ACC112 (cell line): ENCODE measurements around the gene NAT16.

Experiments used
- H2AFZ ChIP-seq: fragments of 200-600 bp; sonication (generic); one replicate; pipeline ENCODE4 v1.6.0; 2017; ENCODE audit warnings: antibody characterized with exemption, low read length; ENCODE audit not compliant: unreplicated experiment
- H3K27ac ChIP-seq: fragments of 200-600 bp; sonication (generic); 2 replicates; pipeline ENCODE4 v1.5.1; 2014; ENCODE audit warnings: low read depth, mild to moderate bottlenecking, antibody characterized with exemption, low read length, moderate library complexity
- H3K27me3 ChIP-seq: fragments of 200-600 bp; sonication (generic); 2 replicates; pipeline ENCODE4 v1.6.1; 2014; ENCODE audit warnings: mild to moderate bottlenecking, antibody characterized with exemption, low read length, moderate library complexity, mixed read lengths; ENCODE audit not compliant: insufficient read depth
- H3K36me3 ChIP-seq: fragments of 200-600 bp; sonication (generic); 2 replicates; pipeline ENCODE4 v1.6.1; 2016; ENCODE audit warnings: mild to moderate bottlenecking, antibody characterized with exemption, low read length, moderate library complexity, mixed read lengths; ENCODE audit not compliant: insufficient read depth
- H3K4me1 ChIP-seq: fragments of 200-600 bp; sonication (generic); one replicate; pipeline ENCODE4 v1.6.1; 2016; ENCODE audit warnings: low read length, mixed read lengths; ENCODE audit not compliant: insufficient read depth, unreplicated experiment, control insufficient read depth
- H3K4me3 ChIP-seq: fragments of 200-600 bp; sonication (generic); 2 replicates; pipeline ENCODE4 v1.5.1; 2014; ENCODE audit warnings: mild to moderate bottlenecking, low read depth, low read length
- H3K79me2 ChIP-seq: fragments of 200-600 bp; sonication (generic); one replicate; pipeline ENCODE4 v1.6.0; 2016; ENCODE audit warnings: low read length; ENCODE audit not compliant: control insufficient read depth, unreplicated experiment, insufficient read depth

The NAT16 gene

DNA sequence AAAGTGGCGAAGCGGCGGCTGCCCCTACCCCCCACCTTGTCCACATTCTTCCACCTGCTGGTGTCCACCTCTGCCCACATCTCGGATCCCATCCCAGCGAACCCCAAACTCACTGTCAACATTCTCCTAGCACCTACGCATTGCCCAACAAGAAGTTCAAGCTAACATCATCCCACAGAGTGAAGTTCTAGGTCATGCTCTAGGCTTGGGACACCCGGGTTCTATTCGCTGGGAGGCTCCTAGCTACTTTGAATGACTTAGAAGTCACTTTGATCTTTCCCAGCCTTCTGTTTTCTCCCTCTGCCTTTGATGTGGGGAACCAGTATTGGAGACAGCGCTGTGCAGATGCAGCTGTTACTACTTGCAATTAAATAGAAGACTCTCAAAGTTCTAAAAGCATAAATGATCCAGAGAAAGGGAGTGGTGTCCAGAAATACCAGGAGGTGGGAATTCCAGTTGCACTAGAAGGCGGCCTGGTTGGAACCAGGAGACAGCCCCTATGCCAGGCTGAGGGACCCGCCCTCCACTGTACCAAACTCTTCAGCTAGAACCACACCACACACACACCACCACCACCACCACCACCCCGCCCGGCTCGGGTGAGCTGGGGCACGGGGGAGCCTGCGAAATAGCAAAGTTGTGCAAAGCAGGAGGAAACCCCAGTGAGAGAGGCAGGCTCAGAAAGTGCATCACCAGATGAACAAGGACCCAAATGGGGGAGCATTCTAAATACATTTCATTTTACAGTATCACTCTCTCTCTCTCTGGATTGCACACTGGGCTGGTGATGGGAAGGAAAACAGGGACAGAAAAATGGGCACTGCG lies 9.3 kb downstream of the NAT16 start:
- Histone ChIP-seq H3K4me3 (no peak overlapping the region), H3K27me3 (peaks cover 73% of the 10 kb centered on the region), H3K4me1 (peaks cover 52% of the 10 kb centered on the region), H3K79me2 (no peaks in the 10 kb centered on the region), H2AFZ (no peak overlapping the region), H3K27ac (no peak overlapping the region), H3K36me3 (no peaks in the 10 kb centered on the region)

DNA sequence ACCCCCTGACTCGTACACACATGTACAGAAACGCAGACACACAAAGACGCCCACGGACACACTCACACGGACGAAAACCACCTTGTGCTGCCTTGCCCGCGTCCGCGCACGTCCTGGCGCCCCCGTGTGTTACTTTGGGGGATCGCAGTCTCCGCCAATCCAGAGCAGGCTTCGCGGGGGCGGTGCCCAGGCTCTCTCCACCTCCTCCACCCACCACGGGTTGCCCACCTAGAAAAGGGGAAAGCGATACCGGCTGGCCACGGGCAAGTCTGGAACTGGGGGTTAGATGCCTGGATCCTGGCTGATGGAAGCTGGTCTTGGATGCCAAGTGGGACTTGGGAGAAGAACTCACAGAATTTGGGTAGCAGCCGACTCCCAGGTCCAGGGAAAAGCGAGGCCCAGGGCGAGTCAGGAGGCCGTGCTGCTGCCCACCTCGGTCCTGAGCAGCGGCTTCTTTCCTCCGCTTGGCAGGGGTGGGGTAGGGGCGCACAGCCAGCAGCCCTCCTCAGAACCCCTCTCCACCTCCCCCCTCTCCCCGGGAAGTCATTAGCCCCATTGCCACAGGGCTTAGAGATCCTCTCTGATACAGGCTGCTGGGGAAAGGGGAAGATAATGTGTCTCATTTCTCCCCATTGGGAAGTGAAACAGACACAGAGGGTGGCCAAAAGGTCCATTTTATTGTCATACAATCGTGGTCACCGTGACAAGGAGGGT lies 10.1 kb downstream of the NAT16 start:
- Histone ChIP-seq H3K4me1 (peaks cover 57% of the 10 kb centered on the region), H2AFZ (peak overlapping the region; percentile 17), H3K4me3 (peak overlapping the region; percentile 60), H3K27me3 (peaks cover 71% of the 10 kb centered on the region), H3K79me2 (no peaks in the 10 kb centered on the region), H3K27ac (no peak overlapping the region), H3K36me3 (no peaks in the 10 kb centered on the region)

DNA sequence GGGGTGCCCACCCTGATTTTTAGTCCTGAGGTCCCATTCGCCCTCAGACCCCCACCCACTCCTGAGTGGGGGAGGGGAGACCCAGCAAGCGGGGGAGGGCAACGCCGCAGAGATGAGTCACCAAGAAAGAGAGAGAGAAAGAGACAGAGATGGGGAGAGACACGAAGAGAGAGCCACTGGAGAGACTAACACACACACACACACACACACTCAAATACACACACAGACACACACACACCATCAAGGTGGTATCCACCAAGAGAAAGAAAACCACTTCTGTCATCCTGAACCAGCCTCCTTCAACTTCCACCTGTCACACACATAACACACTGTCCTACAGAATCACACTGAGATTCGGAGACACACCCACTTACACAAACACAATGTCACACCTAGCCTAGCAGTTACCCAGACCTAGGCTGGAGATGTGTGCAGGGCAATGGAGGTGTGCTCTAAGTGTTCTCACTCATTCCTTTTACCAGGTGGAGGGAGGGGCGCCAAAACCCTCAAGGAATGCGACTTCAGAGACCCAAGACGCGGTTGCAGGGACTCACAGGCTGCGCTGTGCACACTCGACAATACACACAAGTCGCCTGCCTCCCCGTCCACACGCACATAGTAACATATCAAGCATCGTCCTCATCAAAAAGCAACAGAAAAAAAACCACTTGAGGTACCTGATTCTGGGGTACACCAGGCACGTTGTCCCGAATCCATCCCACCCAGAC lies 10.8 kb downstream of the NAT16 start:
- Histone ChIP-seq H3K36me3 (no peaks in the 10 kb centered on the region), H3K27ac (no peak overlapping the region; the same call in 1 of the 2 replicates), H3K4me3 (peak overlapping the region; percentile 60), H3K27me3 (peaks cover 71% of the 10 kb centered on the region), H2AFZ (peak overlapping the region; percentile 17), H3K4me1 (peaks cover 62% of the 10 kb centered on the region), H3K79me2 (no peaks in the 10 kb centered on the region)

DNA sequence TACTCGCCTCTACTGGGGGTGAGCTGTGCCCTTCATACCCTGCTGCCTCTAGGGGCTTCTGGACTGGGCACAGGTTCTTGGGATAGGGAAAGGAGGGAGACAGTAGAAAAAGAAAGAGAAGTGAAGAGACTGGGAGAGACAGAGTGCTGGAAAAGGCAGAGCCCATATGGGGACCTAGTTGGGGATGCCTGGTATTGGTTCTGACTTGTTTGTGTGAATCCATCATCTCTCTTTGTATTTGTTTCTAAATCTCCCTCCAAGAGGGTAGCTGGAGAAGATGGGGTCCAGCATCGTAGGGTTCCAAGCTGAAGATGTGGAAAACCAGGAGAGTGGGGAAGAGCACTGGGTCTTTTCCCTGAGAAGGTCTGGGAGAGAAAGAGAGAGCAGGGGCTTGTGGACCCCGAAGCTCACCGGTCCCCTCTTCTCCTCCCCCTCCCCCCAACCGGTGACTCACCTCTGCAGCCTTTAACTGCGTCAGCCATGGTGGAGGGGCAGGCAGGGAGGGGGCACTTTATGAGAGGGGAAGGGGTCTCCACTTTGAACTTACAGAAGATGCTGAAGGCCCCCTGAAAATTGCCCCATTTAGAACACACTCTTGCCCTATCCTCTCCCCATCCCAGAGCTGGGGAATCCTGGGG lies 11.6 kb downstream of the NAT16 start:
- H3K27ac ChIP-seq: no peak overlapping the region; the same call in 1 of the 2 replicates
- no peak overlapping the region for H2AFZ ChIP-seq
- peaks cover 62% of the 10 kb centered on the region for H3K4me1 ChIP-seq
- H3K36me3 ChIP-seq: no peaks in the 10 kb centered on the region
- H3K79me2 ChIP-seq: no peaks in the 10 kb centered on the region
- peaks cover 68% of the 10 kb centered on the region for H3K27me3 ChIP-seq
- H3K4me3 ChIP-seq: peak overlapping the region; percentile 60

DNA sequence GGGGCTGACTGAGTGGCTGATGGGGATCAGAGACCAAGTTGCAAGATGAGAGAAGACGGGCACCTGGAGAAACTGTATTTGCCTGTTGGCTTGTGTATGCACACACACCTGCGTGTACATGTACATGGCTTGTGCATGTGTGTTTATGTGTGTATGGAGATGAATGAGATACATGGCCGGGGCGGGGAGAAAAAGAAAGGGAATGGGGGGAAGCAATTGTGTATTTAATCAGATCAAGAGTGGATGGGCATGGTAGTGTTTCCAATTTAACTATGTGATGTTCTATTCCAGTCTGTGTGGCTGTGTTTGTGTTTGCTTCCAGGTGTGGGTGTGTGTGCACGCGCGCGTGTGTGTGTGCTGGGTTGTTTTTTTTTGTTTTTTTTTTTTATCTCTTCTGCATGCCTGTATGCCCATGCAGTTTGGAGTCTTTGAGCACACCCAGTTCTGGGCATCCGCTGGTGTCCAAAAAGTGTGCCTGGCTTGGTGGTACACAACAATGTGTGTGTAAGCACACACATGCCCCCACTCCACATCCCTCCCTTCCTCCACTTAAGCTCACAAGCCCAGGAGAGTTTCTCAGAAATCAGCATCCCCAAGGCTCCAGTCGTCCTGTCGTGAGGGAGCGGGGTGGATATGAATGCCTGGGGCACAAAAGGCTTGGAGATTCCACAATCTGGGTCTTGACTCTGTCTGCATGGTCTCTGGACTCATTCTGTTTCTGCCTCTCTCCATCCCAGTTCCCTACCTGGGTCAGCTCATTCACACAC lies 12.3 kb downstream of the NAT16 start:
- Histone ChIP-seq H3K4me1 (peaks cover 58% of the 10 kb centered on the region), H3K4me3 (peak overlapping the region; percentile 58), H3K27me3 (peaks cover 63% of the 10 kb centered on the region), H3K79me2 (no peaks in the 10 kb centered on the region), H3K27ac (no peak overlapping the region; the same call in 1 of the 2 replicates), H2AFZ (no peak overlapping the region), H3K36me3 (no peaks in the 10 kb centered on the region)

DNA sequence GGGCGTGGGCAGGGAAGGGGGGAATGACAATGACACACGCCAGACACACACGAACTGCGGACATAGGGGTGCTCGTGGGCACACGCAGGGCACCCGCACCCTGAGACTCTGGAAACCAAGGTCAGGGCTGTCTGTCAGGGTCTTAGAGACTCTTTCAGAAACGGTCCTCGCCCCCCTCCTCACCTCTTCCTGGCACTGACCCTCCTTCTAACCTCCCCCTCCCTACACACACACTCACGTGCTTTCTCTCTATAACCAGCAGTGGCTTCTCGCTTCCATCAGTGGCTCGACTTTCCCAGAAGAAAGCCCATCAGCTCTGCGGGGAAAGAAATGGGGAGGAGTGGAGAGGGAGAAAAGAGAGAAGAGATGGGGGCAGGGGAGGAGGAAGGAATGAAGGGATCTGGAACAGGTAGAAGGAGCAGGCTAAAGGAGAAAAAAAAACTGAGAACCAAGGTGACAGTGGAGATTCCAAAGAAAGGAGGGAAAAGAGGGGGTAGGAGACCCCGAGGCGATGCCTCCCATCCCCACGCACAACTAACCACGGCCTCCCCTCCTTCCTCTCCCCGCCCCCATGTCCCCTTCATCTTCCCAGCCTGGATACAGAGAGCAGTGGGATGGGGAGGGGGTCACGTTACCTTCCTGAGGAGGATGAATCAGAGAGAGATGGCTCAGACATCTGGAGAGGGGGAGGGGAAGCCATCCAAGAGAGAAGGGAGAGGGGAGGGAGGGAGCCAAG lies 13.0 kb downstream of the NAT16 start:
- Histone ChIP-seq H2AFZ (no peak overlapping the region), H3K36me3 (no peaks in the 10 kb centered on the region), H3K27me3 (peaks cover 55% of the 10 kb centered on the region), H3K27ac (no peak overlapping the region; the same call in 1 of the 2 replicates), H3K4me3 (peak overlapping the region; percentile 58), H3K79me2 (no peaks in the 10 kb centered on the region), H3K4me1 (peaks cover 53% of the 10 kb centered on the region)

DNA sequence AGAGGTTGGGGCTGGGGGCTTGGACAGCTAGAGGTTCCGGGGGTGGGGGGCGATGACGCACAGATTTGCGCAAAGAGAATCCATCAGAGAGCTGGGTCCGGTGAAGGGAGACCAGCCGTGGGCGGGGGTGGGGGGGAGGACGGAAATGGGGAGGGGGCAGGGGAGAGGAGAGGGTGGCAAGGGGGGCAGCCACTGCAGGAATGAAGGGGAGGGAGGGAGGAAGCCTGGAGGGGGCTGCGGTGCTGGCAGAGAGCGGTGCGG lies 13.5 kb downstream of the NAT16 start:
- Histone ChIP-seq H3K27me3 (peaks cover 50% of the 10 kb centered on the region), H3K79me2 (no peaks in the 10 kb centered on the region), H3K4me3 (peak overlapping the region; percentile 78), H3K36me3 (no peaks in the 10 kb centered on the region), H2AFZ (no peak overlapping the region), H3K27ac (no peak overlapping the region), H3K4me1 (peaks cover 53% of the 10 kb centered on the region)

DNA sequence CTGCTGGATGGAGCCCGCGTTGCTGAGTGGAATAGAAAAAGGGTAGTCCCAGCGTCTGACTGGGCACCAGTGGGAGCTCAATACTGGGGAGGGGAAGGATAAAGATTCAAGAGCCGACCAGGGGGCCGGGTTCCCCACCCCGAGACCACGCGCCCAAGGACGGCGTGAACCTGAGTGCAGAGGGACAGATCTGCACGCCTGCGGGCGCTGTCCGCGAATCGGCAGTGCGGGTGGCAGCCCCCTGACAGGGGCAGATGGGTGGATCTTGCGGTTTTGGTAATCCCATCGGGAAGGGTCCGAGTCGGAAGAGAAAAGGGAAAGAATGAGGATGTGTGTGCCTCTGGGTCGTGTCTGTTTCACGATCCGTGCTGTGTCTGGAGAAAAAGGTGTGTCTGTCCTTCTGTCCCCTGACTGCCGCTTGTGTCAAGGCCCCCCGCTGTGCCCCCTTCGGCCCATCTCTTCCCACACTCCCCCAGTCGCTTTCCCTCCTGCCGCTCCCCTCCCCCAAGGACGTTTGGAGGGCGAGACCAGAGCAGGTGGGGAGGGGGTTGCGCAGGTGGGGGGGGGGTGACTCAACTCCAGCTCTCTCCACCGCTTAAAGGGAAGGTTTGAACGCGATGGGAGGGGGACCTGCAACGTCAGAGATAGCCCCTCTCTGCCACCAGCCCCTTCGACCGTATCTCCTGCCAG lies 14.0 kb downstream of the NAT16 start:
- H2AFZ ChIP-seq: peak overlapping the region; percentile 69
- peak overlapping the region; percentile 78 for H3K4me3 ChIP-seq
- H3K27ac ChIP-seq: no peak overlapping the region
- no peaks in the 10 kb centered on the region for H3K36me3 ChIP-seq
- H3K4me1 ChIP-seq: peaks cover 53% of the 10 kb centered on the region
- no peaks in the 10 kb centered on the region for H3K79me2 ChIP-seq
- H3K27me3 ChIP-seq: peaks cover 46% of the 10 kb centered on the region
